Stimulated activated CD4-positive, alpha-beta T cell treated with anti-CD3 and anti-CD28 coated beads, TNF-alpha, amount 100 ng/mL, for 48 hours (primary cell): ENCODE measurements around the gene IPCEF1.

Experiments
- DNase-seq, 3 donors: peaks; one replicate each; pipeline ENCODE4 v3.0.0-alpha.2; 2020; ENCODE audit warnings: low read depth in 3 of 3

Gene IPCEF1

GRCh38 chr6:154356690-154357089, at the start of gene IPCEF1:
Gene IPCEF1 (minus strand): TSS chr6:154356803. CDS start chr6:154265947, 90,856 bp downstream.
- DNase-seq = no peak

- no peak for DNase-seq
Observed at GRCh38 chr6:154406301-154406700, 49.7 kb upstream of the IPCEF1 start.

GRCh38 chr6:154404791-154405400, 48.3 kb upstream of the IPCEF1 start:
- no peak for DNase-seq

GRCh38 chr6:154403788-154404187, 47.2 kb upstream of the IPCEF1 start:
- no peak for DNase-seq

- no peak for DNase-seq
Observed at GRCh38 chr6:154402081-154402780, 45.6 kb upstream of the IPCEF1 start.

GRCh38 chr6:154399097-154399496, 42.5 kb upstream of the IPCEF1 start:
- no peak for DNase-seq

GRCh38 chr6:154397491-154398195, 41.0 kb upstream of the IPCEF1 start:
- DNase-seq = no peak

GRCh38 chr6:154395878-154396277, 39.3 kb upstream of the IPCEF1 start:
- no peak for DNase-seq

- DNase-seq = no peak
Observed at GRCh38 chr6:154395316-154395715, 38.7 kb upstream of the IPCEF1 start.

GRCh38 chr6:154394571-154394970, 38.0 kb upstream of the IPCEF1 start:
- no peak for DNase-seq

GRCh38 chr6:154390034-154390433, 33.4 kb upstream of the IPCEF1 start:
- no peak for DNase-seq

- no peak for DNase-seq
Observed at GRCh38 chr6:154388803-154389202, 32.2 kb upstream of the IPCEF1 start.

- no peak for DNase-seq
Observed at GRCh38 chr6:154386848-154387717, 30.5 kb upstream of the IPCEF1 start.

GRCh38 chr6:154384191-154384590, 27.6 kb upstream of the IPCEF1 start:
- DNase-seq = no peak

GRCh38 chr6:154383273-154383672, 26.7 kb upstream of the IPCEF1 start:
- no peak for DNase-seq

- no peak for DNase-seq
Observed at GRCh38 chr6:154382740-154383139, 26.1 kb upstream of the IPCEF1 start.

GRCh38 chr6:154381548-154381947, 24.9 kb upstream of the IPCEF1 start:
- no peak for DNase-seq

GRCh38 chr6:154380741-154381140, 24.1 kb upstream of the IPCEF1 start:
- DNase-seq = no peak

- no peak for DNase-seq
Observed at GRCh38 chr6:154379585-154379984, 23.0 kb upstream of the IPCEF1 start.

- DNase-seq = no peak
Observed at GRCh38 chr6:154378518-154378917, 21.9 kb upstream of the IPCEF1 start.

- no peak for DNase-seq
Observed at GRCh38 chr6:154377726-154378125, 21.1 kb upstream of the IPCEF1 start.

GRCh38 chr6:154373971-154374370, 17.4 kb upstream of the IPCEF1 start:
- DNase-seq = no peak
